Dedifferentiated amniotic fluid mesenchymal stem cell (primary cell): ENCODE results near the gene COL8A2.

Experiments used
- DNase-seq: peaks from one replicate; pipeline ENCODE4 v3.0.0-alpha.2; 2016; ENCODE audit errors: extremely low spot score

Gene COL8A2

DNA sequence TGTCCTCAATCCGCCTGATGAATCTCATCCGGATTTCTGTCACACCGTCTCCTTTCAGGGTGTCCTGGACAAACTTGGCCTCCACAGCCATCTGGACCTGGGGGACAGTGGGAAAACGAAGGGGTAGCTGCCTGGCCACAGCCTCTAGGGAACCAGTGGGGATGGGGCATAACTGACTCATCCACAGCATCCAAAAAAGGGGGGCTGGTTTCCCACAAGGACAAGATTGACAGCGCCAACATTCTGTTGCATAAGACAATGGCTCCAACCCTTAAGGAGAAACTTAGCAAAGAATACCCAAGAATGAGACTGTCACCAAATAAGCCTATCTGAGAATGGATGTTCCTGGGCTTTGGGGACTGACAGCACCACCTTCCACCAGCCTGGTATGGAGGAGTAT lies 12.2 kb upstream of the COL8A2 start:
- DNase-seq, result no peak

DNA sequence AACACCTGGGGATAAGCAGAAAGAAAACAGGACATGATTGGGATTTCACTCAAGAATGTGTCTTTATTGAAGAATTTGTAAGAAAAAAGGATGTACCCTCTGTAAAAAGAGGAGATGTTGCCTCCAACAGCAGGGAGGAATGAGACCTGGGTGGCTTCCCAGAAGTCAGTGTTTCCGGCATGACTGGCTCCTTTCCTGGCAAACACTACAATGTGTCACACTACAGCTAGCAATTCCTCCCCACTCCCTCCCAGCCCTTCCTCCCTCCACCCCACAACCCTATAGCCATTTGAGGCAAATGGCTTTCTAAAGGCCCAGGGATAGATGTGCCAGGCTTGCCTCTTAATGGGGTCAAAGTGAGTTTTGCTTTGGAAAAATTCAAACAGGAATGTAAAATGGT lies 11.5 kb upstream of the COL8A2 start:
- DNase-seq, result peak; percentile 72

DNA sequence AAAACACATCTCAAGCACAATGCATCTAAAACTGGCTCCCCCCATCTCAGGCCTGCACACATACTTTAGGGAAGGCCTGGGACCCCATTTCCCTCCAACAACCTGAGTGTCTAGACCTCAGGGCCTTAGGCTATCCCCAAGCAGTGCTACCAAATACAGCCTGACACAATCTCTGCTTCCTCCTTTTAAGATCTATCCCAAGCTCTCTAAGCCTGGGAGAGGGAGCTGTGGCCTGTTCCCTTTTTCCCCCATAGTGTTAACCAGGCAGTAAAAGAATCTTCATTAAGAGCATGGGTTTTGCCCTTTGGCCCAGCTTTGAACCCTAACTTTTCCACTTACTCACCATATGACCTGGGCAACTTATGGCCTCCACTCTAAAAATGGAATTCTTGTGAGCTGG lies 10.8 kb upstream of the COL8A2 start:
- no peak for DNase-seq

DNA sequence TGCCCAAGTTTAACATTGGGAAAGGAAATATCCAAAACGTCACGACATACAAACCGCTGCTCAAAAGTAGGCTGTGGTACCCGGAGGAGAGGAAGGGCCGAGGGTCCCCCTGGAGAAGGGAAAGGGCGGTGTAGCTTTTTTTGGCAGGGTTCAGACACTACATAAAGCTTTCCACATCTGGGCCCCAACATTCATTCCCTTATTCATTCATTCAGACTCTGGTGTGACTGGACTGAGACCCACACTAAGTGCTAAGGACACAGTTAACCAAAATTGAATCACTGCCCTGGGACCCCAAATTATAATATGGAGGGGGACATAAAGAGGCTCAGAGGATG lies 10.3 kb upstream of the COL8A2 start:
- no peak for DNase-seq

DNA sequence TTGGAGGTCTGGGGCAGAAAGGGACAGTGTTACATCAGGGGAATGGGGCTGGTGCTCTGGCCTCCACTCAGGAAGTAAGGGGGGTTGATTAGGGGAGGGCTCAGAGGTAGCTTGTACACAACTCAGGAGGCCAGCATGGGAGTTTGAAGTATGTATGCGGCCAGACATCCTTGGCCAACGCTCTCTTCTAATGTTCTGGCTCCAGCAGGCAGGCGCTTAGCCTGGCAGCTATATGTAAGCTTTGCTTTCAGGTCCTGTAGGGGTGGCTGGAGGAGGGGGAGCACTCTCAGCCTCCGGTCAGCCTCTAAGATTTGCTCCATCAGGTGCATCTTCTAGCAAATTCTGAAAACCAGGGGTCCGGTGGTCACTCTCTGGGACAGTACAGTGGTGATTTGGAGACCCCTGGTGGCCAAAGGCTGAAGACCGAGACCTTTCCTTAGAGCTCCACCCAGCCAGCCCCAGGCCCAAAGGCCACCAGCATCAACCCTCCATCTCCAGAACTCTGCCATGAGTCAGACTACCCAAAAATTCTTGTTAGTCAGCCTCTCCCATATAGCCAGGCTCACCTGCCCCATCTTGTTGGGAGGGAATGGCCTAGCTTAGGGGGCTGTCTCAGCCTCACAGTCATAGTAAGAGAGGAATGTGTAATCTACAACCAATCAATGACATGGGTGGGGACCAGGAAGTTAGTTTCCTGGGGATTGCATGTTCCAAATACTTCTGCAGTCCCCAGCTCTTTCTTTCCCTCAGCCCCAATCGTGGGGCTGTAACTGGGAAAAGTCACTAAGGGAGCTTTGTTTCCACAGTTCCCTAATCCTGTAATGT lies 9.7 kb upstream of the COL8A2 start:
- peak; percentile 71 for DNase-seq

DNA sequence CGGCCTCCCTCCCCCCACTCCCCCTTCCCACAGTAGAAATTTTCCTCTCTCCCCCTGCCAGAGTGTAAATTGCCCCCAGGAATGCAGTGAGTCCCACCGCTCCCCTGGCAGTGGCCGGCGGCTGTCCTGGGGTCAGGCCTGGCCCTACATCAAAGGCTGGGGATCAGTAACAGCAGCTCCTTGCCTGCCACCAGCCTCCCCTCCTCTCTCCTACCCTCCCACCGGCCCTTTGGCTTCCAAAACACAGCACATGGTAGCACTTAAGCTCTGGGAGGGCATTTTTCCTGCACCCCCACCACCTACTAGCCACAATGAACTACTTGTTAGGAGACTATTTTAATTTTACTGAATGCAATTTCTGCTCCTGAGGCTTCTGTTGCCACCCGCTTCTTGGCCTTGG lies 9.0 kb upstream of the COL8A2 start:
- DNase-seq, result no peak

DNA sequence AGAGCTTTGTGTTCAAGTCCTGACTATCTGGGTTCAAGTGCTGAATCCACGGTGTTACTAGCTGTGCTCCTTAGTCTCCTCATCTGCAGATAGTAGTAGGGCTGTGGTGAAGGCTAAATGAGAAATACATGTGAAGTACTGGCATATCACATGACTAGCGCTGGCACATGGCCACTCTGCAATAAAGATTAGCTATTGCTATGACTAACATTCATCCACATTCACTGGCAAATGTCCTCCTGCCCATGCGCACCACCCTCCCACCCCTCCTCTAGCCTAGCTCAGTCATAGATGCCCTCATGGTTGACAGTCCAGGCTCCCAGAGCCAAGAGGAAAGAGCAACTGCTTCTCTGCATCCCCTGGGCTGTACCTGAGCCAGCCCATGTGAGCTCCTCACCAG lies 8.5 kb upstream of the COL8A2 start:
- DNase-seq, result peak; percentile 92

DNA sequence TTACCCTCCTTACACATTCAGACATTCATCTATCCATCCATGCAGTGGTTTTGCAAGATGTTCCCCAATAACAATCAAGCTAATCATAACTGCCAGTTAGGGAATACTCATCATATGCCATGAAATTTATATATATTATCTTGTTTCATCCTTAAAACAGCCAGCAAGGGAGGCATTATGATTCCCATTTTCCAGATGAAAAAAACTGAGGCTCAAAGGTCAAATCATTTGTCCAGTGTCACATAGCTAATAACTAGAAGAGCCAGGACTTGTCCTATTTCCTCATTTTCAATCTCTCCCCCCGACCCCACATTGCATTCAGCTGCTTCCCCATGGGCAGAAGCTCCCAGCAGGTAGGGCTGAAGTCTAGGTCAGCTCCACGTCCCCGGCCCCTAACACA lies 7.0 kb upstream of the COL8A2 start:
- no peak for DNase-seq

DNA sequence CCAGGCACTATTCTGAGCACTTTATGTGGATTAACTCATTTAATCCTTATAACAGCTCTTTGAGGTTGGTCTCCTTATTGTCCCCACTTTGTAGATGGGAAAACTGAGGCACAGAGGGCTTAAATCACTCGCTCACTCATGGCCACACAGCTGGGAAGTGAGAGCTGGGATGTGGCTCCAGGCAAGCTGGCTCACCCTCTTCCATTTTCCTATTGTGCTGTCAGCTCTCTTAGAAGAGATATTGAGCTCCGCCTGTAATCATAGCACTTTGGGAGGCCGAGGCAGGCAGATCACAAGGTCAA lies 3.8 kb upstream of the COL8A2 start:
- DNase-seq, result no peak

DNA sequence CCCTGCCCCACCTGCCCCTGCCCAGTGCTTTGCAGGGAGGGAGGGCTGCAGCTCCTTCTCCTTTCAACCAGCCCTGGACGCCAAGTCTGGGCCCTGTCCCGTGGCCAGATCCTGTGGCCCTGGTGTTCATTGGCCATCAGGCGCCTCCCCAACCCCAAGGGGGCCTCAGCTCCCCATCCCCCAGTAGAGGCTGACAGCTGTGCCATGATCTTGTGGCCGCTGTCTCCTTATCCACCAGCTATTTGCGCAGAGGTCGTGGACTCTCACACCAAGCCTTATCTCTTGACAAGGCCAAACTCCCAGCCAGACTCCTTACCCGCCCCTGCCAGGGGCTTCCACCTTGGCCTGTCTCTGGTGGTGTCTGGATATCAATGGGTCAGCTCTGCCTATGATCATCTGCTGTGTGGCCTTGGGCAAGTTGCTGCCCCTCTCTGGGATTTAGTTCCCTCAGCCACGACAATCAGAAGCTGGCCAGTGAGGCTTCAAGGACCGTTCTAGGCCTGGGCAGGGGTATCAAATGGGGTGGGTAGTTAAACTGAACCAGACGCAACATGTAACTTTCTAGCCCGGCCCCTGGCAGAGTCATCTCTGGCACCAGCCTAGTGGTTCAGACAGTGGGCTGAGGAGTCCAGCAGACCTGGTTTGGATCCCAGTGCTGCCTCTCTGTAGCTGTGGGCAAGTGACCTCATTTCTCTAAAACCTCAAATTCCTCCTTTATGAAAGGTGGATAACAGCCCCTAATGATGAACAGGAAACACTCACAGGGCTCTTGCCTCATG lies 3.3 kb upstream of the COL8A2 start:
- no peak for DNase-seq

DNA sequence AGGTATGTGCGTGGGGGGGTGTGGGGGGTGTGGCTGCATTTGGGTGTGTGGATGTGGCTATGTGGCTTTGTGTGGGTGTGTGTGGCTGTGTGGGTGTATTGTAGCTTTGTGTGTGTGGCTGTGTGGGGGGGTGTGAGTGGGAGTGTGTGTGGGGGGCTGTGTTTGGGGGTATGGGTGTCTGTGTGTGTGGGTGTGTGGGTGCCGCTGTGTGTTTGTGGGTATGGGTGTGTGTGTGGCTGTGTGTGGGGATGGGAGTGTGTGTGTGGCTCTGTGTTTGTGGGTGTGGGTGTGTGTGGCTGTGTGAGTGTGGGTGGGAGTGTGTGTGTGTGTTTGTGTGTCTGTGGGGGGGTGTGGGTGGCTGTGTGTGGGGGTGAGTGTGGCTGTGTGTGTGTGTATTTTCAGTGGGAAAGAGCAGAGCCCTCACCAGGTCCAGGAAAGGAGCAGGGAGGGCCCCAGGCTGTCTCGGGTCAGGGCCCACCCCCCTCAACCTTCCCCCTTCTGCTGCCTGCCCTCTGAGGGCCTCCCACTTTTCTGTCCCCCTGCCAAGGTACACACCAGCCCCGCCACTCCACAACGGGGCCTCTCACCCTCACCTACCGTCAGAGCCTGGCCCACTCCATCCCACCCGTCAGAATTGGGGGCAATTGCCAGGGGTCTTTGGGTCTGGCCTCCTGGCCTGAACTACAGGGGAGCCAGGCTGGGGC lies 1.9 kb upstream of the COL8A2 start:
- no peak for DNase-seq

DNA sequence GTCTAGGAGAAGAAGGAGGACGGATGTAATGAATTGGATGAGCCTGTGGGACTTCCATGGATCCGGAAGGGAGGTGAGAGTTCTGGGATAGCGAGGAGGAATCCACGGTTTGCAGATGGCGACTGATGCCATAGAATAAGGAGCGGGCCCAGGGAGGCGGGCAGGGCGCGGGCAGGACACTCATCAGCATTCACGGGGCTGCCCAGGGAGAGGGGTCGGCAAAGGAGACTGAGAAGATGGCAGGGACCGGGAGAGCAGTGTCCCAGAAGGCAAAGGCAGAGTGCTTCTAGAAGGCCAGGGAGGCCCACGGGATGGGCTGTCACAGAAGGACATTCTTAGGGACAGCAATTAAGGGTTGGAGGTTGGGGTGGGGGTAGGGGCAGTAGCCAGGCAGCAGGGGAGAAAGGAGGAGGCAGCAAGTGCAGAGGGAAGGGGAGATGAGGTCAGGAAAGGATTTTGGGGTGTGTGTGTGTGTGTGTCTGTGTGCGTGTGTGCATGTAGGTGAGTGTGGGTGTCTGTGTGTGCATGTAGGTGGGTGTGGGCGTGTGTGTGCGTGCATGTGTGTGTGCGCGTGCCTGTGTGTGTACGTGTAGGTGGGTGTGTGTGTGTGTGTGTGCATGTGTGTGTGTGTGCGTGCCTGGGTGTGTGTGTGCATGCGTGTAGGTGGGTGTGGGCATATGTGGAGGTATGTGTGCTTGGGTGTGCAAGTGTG lies 1.1 kb upstream of the COL8A2 start:
- DNase-seq, result no peak

DNA sequence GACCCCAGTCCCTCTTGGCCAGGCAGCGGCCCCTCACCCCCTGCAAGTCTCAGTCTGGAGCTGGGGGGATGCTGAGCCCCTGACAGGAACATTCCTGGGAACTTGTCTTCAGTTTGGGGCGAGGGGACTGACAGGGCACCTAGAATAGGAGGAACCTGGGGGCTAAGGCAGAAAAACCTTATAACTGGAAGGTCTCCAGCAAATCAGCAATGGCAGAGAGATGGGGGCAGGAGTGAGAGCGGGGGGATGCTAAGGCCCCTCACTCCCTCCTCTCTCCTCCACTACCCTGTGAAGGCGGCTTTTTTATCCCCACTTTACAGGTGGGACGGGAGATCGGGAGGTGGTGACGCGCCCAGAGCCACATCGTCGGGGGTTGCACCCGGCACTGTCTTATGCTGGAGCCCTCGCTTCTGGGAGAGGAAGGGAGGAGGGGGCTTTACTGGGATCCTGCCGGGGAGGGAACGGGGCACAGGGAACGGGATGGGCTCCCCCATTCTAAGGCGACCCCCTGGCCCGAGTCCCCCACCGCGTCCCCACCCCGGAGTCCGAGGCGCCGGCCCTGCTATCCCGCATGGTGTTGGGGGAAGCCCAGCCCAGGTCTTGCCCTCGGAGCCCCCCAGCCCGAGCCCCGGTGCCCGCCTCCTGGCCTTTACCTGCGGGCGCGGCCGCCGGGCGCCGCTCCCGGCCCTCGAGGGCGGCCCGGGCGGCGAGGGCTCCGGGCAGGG lies 456 bp downstream of the COL8A2 start:
- no peak for DNase-seq

DNA sequence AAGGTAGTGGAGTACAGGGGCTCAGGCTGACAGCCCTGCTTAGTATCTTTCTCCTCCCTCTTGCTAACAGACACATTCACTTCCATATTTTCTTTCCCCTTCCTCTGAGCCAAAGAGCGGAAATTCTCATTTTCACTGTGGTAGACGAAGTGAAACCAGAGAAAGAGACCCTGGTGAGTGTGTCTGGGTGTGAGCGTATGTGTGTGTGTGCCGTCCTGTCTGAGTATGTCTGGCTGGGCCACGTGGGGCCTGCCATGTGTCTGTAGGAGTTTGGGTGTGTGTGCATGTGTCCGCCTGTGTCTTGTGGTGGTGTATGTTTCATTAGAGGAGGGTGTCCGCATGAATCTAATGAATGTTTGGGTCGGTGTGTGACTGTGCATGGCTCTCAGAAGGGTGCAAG lies 1.7 kb downstream of the COL8A2 start:
- no peak for DNase-seq

DNA sequence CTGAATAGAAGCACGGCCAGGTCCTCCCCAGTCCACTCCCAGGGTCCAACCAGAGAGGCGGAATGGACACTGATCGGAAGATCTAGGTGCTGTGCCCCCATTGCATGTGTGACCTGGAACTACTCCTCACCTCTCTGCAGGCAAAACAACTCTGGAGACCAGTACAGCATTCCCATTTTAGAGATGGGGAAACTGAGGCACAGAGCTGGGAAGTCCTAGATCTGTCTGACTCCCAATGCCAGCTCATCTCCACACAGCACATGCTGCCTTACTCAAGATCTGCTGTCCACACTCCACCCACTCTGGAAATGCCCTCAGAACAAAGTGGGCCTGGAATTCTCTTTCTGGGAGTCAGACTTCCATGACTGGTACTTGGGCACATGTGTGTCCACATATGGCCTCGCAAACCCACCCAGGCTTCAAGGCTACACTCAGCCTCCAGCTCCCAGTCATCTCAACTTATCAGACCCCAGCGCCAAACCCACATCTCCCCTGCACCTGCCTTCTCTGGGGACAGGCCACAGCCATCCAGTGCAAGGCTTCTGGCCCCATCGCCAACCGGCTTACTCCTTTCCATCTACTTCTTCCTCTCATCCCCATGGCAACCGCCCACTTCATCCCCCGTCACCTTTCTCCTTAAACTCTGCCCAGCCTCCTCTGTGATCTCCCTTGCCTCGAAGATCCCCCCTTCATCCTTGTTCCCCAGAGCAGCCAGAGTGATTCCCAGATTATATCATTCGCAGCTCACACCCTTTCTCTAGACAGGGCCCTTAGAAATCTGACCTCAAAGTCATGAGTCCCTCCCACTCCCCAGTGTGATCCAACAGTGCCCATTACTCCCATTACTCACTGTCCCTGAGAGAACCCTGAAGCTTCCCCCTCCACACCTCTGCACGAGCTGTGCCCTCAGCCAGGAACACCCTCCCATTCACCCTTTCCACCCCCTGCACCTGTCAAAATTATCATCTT lies 2.7 kb downstream of the COL8A2 start:
- no peak for DNase-seq

DNA sequence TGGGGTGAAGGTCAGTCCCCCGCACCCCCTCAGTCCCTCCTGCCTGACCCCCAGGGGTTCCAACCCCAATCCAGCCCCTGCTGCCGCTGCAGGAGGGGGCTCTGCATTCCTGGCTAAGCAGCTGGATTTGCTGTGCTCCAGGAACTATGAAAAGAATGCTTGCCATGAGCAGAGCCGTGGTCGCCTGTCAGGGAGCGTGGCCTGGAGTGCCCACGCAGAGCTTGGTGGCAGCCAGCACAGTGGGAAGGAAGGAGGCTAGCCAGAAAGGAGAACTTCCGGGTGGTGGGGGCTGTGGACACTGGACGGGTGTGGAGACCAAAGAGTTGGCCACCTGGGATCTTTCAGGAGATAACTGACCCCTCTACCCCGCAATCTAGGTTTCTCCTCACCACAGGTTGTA lies 5.6 kb downstream of the COL8A2 start:
- no peak for DNase-seq

DNA sequence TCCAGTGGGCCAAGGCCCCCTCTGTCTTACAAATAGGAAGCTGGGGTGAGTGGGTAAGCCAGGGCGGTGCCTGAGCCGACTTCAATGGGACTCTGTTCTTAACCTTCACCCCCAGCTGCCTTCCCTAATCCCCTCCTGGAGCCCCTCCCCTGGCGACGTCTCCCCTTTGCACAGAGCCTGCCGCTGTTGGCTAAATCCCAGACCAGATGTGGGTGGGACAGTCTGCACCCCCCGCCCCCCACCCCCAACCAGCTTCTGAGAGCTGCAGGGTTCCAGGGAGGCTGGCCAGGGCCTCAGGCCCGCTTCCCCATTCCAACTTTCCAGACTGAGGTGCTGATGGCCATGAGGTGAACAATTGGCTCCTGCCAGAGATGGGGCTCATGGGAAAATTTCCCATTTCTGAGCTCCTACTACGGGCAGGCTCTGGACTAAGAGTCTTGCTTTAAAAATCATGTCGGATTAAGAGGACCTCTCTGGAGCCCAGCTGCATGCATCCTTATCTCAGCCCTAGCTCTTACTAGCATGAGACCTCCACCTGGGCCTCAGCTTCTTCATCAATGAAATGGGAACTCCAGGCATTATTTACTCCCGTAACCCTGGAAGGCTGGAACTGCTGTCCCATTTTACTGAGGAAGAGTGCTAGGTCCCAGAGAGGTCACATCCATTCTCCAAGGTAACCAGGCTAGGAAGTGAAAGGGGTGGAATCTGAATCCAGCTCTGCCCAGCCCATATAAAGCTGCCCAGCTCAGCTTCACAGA lies 6.4 kb downstream of the COL8A2 start:
- DNase-seq, result no peak

DNA sequence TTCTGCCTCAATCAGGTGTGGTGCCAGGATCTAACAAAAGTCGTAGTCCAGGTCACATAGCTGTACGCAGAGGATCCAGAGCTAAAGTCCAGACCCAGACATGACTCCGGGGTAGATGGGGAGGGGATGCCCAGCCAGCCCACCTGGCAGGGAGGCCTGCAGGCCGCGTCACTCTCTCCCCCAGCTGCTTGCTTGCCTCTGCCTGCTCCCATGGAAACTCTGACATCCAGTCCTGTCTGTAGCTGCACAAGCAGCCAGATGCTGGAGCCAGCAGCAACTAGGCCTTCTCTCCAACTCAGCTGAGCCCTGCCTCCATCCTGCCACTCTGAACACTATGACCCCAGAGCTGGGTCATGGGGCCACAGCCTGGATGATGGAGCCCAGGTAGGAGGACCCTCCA lies 8.1 kb downstream of the COL8A2 start:
- DNase-seq, result no peak

DNA sequence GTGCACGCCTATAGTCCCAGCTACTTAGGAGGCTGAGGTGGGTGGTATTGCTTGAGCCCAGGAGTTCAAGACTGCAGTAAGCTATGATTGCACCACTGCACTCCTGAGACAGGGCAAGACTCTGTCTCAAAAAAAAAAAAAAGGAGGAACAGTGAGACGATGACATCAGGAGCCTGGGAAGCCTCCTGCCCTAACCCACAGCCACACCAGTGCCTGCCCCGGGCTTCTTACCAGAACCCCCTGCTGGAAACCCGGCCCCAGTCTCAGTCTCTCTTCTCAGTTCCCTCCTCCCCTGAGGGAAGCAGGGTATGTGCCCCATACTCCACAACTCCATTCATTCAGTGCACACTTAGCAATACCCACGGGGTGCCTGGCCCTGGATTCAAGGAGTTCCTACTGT lies 9.1 kb downstream of the COL8A2 start:
- no peak for DNase-seq

DNA sequence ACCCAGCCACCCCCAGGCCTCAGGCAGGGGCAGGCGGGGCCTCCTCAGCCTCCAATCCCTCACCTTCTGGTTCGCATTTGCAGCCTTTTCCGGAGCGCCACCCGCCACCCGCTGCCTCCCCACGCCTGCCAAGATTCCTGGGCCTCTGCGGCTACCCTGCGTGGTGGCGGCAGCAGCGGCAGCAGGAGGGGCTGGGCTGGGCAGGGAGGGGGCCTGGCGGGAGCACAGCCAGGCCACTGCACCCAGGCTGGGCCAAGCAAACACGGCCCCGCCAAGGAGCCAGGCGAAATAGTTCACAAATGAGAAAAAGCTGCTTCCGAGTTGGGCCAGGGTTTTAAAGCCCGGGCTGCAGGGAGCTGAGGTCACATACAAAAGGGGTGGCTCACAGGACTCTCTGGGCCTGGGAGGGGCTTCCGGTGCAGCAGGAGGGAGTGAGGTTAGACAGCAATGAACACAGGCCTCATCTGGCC lies 9.8 kb downstream of the COL8A2 start:
- DNase-seq, result peak; percentile 81
